Spleen (tissue), 7 donors: ENCODE results near the gene LSMEM2.

ENCODE experiments used
- CTCF ChIP-seq, 11 experiments: fragments of 200-600 bp in 7 of 11; fragments of 450-650 bp in 4 of 11; sonication (generic) in 4 of 11; IDR thresholded peaks in 8 of 11; conservative IDR thresholded peaks in 3 of 11; 1 replicate in 7 of 11; 2 replicates in 4 of 11; pipeline versions ENCODE4 v1.4.0 to v1.8.0; 2016 to 2021; ENCODE audit warnings: antibody characterized with exemption in 11 of 11, inconsistent platforms in 4 of 11, mild to moderate bottlenecking in 1 of 11
- POLR2A ChIP-seq, 3 donors: fragments of 450-650 bp; IDR thresholded peaks; one replicate each; pipeline ENCODE4 v1.5.1; 2017; ENCODE audit warnings: antibody characterized with exemption in 3 of 3, mild to moderate bottlenecking in 1 of 3
- POLR2AphosphoS5 ChIP-seq, 3 donors: sonication (generic); formaldehyde crosslinking; IDR thresholded peaks; one replicate each; pipeline ENCODE4 v1.5.1; 2017; ENCODE audit warnings: antibody characterized with exemption in 3 of 3
- donor health status: DM: no; HTN: no; CAD: no; lungs with moderate emphysema.
- donor health status: DM: no; HTN: no; CAD: no.
- donor health status: DM: no; HTN: no; CAD: no.

GRCh38 chr3:50334339-50335075 is 55.6 kb downstream of the LSMEM2 start:
- no peak for TF ChIP-seq CTCF (IDR thresholded peaks at IDR 0.05 in 8 of 11, conservative IDR thresholded peaks at IDR 0.05 in 3 of 11)
- TF ChIP-seq POLR2A (IDR thresholded peaks at IDR 0.05): no peak
- no peak for TF ChIP-seq POLR2AphosphoS5 (IDR thresholded peaks at IDR 0.05)
